KBM-7 (cell line): Measurements from ENCODE around the gene INPP5E.
A peak's percentile ranks its signal among the peaks of the same experiment; 100 is the strongest.

ENCODE experiments used
- DNase-seq: peaks from one replicate; pipeline ENCODE4 v3.0.0-alpha.2; 2015
- in situ Hi-C: fragments of 300-500 bp; cut with MboI; formaldehyde crosslinking; loops from 2 replicates; pipeline ENCODE4 v1.14.3; 2020; ENCODE audit warnings: low sequenced_read_pairs, low pct_unique_long_range_greater_than_20kb, mixed read lengths

The INPP5E gene, protein sequence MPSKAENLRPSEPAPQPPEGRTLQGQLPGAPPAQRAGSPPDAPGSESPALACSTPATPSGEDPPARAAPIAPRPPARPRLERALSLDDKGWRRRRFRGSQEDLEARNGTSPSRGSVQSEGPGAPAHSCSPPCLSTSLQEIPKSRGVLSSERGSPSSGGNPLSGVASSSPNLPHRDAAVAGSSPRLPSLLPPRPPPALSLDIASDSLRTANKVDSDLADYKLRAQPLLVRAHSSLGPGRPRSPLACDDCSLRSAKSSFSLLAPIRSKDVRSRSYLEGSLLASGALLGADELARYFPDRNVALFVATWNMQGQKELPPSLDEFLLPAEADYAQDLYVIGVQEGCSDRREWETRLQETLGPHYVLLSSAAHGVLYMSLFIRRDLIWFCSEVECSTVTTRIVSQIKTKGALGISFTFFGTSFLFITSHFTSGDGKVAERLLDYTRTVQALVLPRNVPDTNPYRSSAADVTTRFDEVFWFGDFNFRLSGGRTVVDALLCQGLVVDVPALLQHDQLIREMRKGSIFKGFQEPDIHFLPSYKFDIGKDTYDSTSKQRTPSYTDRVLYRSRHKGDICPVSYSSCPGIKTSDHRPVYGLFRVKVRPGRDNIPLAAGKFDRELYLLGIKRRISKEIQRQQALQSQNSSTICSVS

DNA sequence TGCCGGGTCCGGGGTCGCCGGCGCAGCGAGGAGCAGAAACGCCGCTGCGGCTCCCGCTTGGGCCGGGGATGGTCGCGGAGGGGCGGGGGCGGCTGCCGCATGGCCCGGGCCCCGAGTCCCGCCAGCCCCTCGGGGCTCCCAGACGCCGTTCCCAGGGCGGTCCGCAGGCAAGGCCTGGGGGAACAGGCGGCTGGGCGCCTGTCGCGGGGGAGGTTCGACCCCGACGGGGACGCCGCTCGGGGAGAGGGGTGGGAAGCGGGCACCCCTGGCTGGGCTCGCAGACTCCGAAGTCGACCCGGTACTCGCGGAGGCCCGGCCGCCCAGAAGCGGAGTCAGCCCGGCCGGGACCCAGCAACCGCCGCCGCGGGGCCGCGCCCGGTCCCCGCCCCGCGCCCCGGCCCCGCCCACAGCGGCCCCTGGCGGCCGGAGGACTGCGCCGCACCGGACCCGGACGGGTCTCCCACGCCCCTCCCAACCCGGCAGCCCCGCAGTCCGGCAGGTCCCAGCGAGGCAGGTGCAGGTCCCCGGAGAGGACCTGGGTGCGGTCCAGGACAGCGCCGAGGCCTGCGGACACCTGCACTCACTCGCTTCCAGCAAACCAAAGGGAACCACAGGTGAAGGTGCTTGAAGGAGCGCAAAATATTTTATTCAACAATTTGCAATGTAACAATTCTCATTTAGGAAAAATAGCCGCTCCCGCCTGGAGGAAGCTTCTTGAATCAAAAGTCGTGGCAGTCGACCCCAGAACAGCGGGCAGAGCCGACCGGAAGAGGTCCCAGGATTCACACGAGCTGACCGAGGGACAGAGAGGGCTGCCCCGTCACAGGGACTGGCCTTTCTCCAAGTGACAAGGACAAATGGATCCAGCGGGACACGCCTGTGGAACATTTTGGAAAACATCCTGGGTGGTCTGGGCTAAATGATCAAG is at the start of gene INPP5E:
TSS of gene INPP5E (minus strand) at position 365 of the 928 bp plus-strand sequence. CDS start 426 bp downstream, outside the sequence.
- peak; percentile 49 for DNase-seq
- in situ Hi-C loops: no loop called here

DNA sequence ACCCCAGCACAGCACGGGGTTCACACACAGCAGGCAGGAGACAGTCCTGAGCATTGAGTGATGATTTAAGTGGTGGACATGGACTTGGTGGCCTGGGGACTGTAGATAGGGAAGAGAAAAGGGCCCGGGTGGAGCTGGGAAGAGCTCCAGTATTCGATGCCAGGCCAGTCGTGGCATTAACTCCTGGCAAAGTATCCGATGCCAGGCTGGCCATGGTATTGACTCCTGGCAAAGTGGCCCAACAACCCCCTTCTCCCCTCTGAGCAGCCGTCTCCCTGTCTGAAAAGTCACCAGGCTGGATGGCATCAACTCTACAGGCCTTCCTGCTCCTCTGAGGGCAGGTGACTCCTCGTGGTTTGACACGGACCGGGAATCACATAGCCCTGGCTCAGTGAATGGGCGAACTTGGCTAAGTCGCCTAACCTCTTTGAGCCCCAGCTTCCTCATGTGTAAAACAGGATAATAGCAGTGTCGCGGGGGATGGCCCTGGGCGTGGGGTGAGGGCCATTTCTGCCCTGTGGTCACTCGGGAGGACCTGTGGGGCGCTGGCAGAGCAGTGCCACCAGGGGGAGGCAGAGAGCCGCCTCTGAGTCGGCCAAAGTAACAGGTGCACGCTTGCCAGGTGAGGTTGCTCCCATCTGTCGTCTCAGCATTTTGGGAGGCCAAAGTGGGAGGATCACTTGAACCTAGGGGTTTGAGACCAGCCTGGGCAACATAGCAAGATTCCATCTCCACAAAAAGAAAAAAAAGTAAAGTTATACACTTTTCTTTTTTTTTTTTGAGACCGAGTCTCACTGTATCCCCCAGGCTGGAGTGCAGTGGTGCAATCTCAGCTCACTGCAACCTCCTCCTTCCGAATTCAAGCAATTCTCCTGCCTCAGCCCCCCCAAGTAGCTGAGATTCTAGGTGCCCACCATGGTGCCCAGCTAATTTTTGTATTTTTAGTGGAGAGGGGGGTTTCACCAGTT is 48.9 kb upstream of the INPP5E start:
- in situ Hi-C loops: no loop called here
- peak; percentile 62 for DNase-seq

DNA sequence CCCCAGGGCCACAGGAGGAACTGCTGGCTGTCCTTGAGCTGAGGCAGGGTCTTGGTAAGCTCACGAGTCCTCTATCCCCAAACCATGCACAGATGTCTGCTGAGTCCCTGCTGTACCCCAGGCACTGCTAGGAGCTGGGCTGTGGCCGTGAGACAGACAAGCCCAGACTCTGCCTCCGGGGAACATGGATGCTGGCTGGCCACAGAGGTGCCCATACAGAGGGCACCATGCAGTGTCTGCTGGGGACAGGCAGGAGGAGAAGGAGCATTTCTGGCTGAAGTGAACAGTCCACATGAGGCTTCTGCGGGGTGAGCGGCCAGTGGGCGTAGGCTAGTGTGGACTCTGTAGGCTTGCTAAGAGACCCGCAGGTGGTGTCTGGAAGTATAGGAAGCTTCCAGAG is 48.0 kb upstream of the INPP5E start:
- DNase-seq: no peak
- in situ Hi-C loops: no loop called here

DNA sequence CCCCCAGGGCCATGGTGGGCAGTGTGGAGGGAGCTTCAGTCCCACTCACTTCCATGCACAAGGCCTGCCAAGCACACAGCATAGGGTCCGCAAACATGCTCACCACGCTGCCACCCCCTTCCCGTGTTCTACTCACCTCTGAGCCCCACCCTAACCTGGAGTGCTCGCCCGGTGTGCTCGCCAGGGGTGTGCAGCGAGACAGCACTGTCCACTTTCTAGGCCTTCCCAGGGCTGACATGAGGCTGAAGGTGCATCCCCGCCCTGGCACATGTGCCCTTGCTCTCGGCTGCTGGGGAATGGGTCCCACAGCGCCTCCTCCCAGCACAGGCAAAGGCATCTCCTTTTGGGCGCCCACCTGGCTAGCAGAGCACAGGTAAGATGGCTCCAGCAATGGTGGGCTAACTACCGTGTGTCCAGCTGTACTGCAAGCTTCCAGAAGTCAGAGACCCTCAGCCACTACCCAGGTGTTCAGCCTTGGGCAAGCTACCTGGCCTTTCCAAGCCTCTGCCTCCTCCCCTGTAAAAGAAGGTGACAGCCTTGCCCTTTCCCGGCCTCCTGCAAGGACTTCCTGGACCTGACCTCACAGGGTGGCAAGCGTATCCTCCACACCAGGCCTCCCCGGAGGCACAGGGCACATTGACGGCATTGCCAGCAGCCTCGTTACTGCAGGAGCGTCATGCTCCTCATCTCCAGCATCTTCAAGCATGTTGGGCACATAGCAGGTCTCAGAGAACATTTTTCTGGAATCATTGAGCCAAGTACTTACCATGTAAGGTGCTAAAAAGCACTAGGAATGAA is 47.4 kb upstream of the INPP5E start:
- in situ Hi-C loops: no loop called here
- DNase-seq: no peak

DNA sequence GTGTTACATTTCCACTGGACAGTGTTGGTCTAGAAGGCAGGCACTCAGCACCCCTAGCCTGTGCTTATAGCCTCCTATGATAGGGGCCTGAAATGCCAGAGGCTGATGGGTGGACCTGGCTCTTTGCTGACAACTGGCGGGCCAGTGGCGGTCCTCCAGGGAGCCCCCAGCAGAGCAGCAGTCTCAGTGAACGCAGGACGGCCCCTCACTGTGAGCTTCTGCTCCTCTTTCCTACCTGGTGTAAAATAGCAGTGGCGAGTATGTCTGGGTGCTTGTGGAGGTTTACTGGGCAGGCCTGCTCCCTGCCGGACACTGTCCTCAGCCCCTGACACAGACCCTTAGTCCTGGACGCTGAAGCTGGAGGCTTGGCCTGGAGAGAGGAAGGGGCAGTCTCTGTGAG is 46.5 kb upstream of the INPP5E start:
- in situ Hi-C loops: no loop called here
- no peak for DNase-seq

DNA sequence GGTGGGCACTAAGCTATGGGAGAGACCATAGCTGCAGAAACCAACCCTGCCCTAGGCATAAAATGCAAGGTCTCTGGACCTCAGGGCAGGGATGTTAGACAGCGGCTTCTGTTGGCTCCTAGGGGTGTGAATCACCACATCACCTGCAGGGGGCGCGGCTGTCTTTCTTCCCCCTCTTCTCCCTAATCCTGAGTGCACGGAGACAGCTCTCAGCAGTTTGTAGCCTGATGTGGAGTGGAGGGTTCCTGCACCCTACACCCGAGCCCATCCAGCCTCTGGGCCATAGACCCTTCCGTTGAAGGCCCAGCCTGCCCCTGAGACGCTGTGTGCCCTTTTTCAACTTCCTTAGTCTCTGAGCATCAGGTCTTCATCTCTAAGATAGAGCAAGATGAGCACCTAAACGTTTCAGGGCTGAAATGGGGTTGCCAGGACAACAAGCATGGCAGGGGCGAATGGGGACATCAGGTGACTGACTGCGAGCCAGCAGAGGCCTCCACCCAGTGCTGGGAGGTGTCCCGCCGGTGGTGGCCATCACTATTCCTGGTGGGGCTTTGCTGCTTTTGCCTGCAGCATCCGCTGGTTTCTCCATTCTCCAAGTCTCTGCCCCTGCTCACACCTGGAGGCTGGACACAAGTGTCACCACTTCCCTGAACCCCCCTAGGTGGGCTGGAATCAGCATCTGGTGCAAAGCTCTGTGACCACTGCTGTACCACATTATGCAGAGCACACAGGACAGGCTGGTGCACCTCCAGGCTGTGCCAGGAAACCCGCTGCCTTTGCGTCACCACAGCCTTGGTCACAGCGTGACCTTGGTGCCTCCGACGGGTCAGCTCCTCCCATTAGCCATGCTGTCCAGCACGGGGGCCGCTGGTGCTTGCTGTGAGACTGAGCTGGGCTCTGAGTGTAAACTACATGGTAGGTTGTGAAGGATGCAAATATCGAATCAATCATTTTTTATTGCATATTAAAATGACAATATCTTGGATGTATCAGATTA is 45.7 kb upstream of the INPP5E start:
- in situ Hi-C loops: no loop called here
- DNase-seq: peak; percentile 96

DNA sequence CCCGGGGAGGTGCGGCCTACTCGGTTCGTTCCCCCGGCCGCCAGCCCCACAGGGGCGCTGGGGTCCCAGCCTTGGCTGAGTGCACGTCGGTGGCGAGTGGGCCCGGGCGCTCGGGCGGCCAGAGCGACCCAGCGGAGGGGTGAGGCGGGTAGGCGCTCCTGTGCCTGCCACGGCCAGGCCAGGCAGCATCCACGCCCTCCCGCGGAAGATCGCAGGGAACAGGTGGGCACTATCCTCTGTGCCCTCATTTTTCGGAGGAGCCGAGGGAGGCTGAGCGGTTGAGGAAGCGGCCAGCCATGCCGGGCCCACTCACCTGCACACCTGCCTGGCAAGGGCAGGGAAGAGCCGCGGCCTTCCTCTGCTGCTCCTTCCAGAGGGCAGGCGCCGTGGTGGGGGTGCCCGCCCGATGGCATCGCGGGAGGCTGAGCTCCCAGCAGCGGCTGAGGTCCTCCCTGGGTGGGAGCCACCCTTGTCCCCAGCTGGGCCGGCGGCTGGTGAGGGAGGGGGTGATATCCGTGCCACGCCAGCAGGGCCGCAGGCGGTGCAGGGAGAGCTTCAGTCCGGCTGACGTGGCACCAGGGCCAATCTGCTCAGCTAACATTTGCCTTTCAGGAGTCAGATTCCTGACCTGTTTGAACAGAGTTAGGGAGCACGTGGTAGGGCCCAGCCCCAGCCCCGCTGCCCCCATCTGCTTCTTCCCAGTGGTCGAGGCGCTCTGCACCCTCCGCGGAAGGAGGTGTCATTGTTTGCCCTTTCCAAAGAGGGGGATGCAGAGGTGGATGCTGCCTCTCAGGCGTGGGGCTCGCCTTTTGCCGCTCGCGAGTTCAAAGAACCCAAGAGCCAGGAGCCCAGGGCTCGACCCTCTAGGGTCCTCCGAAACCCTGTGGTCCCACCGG is 44.8 kb upstream of the INPP5E start:
- no peak for DNase-seq
- in situ Hi-C loops: no loop called here

DNA sequence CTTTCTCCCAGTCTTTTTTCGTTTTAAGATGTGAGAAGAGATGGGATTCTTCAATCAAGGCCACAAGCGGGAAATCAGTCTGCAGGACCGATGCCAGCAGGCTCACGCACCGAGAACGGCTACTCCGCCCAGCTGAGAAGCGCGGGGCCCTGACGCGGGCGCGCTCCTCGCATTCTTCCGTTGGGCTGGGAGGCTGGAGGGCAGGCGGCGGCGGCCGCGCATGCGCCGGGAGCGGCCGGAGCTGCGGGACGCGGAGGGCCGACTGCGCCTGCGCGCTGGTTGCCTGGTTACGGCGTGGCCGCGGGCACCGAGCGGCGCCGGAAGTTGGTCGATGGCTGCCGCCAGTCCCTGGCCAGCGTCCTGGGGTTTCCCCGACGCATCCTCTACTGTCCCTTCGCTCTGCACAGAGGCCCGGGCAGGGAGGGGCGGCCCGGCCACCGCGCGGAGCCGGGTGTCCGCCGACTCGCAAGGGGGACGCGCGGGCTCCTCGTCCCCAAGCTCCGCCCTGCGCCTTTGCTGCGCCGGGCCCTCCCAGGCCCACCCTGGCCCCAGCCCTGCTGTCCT is 44.0 kb upstream of the INPP5E start:
- peak; percentile 94 for DNase-seq
- in situ Hi-C loops: no loop called here

DNA sequence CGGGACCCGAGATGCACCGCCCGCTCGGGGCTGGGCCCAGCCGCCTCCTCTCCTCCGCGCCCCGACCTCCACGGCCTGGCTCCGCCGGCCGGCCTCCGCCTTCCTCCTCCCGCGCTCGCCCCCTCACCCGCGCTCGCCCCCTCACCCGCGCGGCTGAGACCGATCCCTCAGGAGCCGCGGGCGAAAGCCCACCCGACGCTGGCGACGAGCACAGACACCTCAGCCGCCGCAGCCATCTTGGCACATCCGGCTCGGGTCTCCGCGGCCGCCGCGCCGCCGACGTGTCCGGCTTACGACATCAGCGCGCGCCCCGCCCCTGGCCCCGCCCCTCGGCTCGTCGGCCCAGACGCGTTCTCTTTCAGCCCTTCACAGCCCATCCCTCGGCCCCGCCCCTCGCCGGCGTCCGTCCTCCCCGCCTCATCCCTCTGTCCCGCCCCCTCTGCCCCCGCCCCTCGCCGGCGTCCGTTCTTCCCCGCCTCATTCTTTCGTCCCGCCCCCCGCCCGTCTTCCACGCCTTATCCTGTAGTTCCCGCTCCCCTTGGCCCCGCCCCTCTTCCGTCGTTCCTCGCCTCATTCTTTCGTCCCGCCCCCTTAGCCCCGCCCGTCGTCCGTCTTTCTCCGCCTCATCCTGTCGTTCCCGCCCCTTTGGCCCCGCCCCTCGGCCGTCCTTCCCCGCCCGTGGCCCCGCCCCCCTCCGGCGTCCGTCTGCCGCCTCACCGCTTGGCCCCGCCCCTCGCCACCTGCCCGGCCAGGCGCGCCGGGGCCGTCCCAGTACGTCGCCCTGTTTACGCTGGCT is 43.3 kb upstream of the INPP5E start, which contains the start of gene SEC16A:
TSS of gene SEC16A (minus strand) at position 248 of the 796 bp plus-strand sequence. CDS start 5,425 bp downstream, outside the sequence.
- DNase-seq: peak; percentile 95
- in situ Hi-C loops: no loop called here

DNA sequence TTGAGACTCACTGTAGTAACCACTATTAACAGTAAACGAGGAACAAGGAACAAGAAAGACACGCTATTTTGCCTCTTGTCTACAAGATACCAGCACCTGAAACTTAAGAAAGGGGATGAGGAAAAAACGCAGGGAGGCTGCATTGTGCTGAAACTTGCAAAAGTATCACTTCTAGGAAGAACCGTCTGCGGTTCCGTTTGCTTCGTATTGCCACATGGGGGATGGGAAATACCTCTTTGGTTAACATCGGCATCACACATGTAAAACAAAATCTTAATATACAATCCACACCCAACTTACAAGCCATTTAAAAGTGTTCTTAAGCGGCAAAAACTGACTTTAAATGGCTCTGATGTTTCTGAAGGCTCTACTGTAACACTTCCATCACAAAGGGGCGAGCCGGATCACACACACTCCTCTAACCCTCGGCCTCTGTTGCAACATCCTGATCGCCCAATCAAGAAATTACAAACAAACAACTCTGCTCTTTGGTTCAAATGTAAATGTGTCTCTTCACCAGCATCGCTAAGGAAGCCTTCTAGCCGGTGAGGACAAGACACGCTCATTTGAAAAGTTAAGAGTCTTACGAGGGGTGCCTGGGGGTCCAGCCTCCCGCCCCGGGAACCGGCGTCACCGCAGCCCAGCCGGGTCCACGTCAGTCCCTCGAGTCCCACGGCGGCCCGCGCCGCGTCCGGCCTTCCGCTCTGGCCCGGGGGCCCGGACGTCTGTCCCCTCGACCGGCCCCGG is 42.6 kb upstream of the INPP5E start:
- DNase-seq: peak; percentile 46
- in situ Hi-C loops: no loop called here

DNA sequence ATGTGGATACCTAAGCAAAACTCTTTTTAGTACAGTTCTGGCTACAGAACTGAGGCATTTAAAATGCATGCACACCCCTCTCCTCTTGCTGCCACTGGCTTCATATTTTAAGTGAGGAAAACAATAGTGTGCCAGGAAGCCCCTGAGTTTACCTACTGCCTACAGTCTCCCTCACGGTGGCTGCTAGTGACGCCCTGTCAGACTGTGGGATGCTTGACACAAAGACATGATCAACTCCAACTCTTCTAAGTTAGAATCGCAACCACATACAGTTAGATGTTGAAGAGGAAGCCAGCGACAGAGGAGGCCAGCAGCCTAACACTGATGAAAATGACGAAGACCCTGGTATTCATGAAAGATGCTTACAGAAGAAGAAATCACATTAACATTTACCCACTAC is 41.9 kb upstream of the INPP5E start:
- in situ Hi-C loops: no loop called here
- DNase-seq: no peak

DNA sequence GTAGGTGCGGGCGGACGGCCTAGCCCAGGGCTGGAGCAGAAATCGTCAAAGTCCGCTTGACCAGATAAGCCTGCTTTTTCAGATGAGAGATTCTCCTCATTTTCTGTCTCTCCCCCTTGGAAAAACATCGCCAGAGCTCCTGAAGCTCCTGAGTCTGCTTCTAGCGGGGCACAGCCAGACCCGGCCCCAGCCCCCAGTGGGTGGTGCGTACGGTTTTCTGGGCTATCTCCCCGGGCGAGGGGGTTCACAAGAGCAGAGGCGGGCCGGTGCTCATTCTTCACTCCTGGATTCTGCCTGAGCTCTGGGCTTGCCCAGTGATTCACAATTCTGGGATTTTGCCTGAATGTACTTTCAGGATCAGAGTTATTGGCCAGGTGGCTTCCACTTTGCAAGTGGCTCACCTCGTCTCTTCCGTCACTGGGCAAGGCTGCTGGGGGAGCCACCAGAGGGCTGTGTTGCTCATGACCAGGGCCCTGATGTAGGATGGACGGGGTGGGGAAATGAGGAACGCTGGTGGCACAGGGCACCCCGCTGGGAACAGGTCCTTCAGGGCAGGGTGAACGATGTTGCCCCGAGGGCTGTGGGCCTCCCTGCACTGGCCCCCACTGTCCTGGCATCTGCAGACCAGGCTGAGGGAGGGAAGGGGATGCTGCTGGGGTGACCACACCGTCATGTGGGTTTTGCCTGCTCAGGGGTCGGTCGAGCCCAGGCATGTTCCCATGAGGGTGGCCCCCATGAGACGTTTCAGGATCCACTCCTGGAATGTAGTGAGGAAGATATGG is 36.9 kb upstream of the INPP5E start:
- in situ Hi-C loops: no loop called here
- no peak for DNase-seq
